IPS-20b (cell line): ENCODE results near the gene SDC4.

Experiments
- H3K27ac ChIP-seq: one replicate; pipeline ENCODE4 v1.5.1; 2013; ENCODE audit warnings: low read length
- H3K27me3 ChIP-seq: 2 replicates; pipeline ENCODE4 v1.6.1; 2013; ENCODE audit warnings: mild to moderate bottlenecking, low read length, inconsistent platforms; ENCODE audit not compliant: insufficient read depth
- H3K36me3 ChIP-seq: 2 replicates; pipeline ENCODE4 v1.6.1; 2013; ENCODE audit warnings: low read depth, mild to moderate bottlenecking, inconsistent platforms, low read length, moderate library complexity; ENCODE audit not compliant: insufficient read depth
- H3K4me1 ChIP-seq: 2 replicates; pipeline ENCODE4 v1.6.1; 2013; ENCODE audit warnings: mild to moderate bottlenecking, control low read depth, inconsistent platforms, low read length, moderate library complexity; ENCODE audit not compliant: insufficient read depth
- H3K4me3 ChIP-seq: 2 replicates; pipeline ENCODE4 v1.5.1; 2013; ENCODE audit warnings: mild to moderate bottlenecking, low read length, inconsistent platforms
- H3K9ac ChIP-seq: 2 replicates; pipeline ENCODE4 v1.6.1; 2013; ENCODE audit warnings: low read depth, mild to moderate bottlenecking, inconsistent platforms, low read length, moderate library complexity
- H3K9me3 ChIP-seq: 2 replicates; pipeline ENCODE4 v1.6.1; 2013; ENCODE audit warnings: mild to moderate bottlenecking, low read depth, low read length, inconsistent platforms; ENCODE audit not compliant: insufficient read depth

SDC4 gene

DNA sequence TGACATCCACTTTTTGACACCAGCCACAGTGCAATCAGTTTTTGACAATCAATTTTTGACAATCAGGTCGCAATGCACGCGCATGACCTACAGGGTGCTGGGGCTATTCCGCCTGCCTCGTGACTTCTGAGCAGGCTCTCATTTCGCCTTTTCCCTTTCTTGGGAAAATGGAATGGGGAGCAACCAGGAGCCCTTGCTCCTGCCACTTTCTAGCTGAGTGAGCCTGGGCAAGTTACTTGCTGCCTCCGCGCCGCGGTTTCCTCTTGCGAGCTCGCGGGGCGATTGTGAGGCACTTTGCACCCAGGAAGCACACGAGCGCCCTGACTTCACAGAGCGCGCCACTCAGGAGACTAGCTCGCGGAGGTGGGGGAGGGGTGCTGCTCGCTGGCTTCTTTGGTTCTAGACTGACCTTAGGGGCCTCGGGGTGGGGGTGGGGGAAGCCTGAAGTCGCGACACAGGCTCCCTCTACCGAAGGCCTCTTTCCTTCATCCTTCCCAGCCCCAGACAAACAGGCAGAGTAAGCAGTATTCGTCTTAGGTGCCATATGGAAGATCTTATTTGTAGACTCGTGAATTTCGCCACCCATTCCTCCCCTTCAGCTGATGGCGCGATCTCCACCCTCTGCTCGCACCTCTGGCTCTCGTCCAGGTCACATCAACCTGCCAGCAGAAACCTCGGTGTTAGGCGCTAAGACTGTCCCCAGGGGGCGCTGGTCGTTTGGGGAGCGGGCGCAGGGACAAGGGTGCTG is 25.3 kb upstream of the SDC4 start:
- peak overlapping the region; percentile 77 for H3K4me3 ChIP-seq
- peaks cover 13% of the 10 kb centered on the region for H3K27me3 ChIP-seq
- no peak overlapping the region for H3K27ac ChIP-seq
- H3K9me3 ChIP-seq, result no peaks in the 10 kb centered on the region
- no peaks in the 10 kb centered on the region for H3K4me1 ChIP-seq
- H3K36me3 ChIP-seq, result peaks cover 3% of the 10 kb centered on the region; the same call in 1 of the 2 replicates
- H3K9ac ChIP-seq, result no peak overlapping the region; the same call in 1 of the 2 replicates

DNA sequence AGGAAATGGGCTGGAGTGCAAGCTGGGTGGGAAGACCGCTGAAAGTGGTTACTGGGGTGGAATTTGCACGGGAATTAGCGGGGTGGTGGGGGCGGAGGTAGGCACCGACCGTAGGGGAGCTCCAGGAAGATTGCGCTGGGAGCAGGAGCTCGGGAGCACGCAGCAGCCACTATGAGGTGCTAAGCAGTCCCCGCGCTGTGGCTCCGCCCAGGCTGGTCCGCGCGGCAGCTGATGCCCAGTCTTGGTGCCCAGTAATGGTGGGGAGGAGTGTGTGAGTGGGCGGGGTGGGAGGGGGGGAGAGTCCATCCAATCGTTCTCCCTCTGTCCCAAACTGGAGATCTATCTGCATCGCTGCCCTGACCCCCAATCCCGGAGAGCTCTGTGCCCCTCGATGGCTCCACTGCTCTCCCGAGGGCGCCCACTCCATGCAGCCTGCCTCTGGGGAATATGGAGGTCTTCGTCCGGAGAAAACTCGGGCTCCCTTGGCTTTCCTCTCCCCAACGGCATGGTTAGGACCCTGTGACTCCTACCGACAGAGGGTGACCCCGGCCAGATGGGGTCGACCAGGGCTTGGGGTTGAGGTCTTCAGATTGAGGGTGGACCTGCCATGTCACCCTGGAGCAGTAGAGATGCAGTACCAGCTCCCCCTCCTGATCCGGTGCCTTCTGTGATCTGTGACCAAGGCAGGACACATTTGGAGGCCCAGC is 24.6 kb upstream of the SDC4 start:
- Histone ChIP-seq H3K4me3 (peak overlapping the region; percentile 77; the same call in 1 of the 2 replicates), H3K27ac (no peak overlapping the region), H3K36me3 (peaks cover 10% of the 10 kb centered on the region; the same call in 1 of the 2 replicates), H3K9ac (no peak overlapping the region; the same call in 1 of the 2 replicates), H3K9me3 (no peaks in the 10 kb centered on the region), H3K27me3 (peaks cover 13% of the 10 kb centered on the region), H3K4me1 (no peaks in the 10 kb centered on the region)

DNA sequence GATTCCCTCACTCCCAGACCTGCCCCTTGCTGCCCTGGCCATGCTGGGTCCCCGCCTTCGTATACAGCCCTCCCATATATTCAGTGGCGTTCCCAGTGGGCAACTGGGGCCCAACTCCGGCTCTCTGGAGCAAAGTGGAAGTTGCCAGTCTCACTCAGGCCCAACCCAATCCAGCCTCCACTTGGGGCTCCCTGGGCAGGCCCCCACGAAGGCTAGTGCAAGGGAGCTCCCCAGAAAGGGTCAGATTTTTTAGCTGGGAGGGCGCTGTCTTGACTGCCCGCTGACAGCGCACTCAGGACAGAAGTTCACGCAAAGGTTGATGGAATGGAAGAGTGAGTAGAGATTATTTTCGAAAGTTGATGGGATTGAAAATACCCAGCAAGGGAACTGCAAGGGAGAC is 24.0 kb upstream of the SDC4 start:
- Histone ChIP-seq H3K9ac (no peak overlapping the region), H3K4me1 (no peaks in the 10 kb centered on the region)

DNA sequence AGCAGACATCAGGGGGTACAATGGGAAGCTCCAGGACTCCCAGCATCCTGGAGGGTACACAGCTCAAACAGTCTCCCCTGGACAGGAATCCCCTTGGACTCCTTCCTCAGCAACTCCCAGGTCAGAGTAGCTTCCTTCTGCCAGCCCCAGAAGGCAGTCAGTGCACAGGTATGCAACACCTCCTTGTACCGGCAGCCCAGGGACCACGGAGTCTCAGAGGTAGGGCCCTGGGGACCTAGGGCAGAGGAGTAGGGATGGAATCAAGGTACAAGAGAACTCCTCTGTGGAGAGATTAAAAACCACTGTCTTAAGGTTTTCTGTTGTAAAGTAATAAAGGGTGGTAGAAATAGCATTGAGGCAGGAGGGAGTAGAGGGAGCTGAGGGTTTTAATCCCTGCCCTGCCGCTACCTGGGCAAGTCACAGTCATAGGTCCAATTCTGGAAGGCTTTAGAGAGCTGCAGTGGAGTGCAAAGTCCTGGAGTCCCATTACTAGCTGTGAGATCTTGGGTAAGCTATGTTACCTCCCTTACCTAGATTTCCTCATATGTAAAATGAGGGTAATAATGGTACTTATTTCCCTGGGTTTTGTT is 22.4 kb upstream of the SDC4 start:
- no peaks in the 10 kb centered on the region for H3K4me1 ChIP-seq
- H3K36me3 ChIP-seq, result peaks cover 31% of the 10 kb centered on the region
- no peak overlapping the region for H3K27ac ChIP-seq
- no peak overlapping the region for H3K4me3 ChIP-seq
- peaks cover 13% of the 10 kb centered on the region for H3K27me3 ChIP-seq
- H3K9ac ChIP-seq, result no peak overlapping the region
- H3K9me3 ChIP-seq, result no peaks in the 10 kb centered on the region

More for the DNA sequence above, 24.0 kb upstream of the SDC4 start:
- Histone ChIP-seq H3K4me3 (peak overlapping the region; percentile 33; the same call in 1 of the 2 replicates), H3K36me3 (peaks cover 15% of the 10 kb centered on the region), H3K27me3 (peaks cover 13% of the 10 kb centered on the region), H3K9me3 (no peaks in the 10 kb centered on the region), H3K27ac (no peak overlapping the region)

DNA sequence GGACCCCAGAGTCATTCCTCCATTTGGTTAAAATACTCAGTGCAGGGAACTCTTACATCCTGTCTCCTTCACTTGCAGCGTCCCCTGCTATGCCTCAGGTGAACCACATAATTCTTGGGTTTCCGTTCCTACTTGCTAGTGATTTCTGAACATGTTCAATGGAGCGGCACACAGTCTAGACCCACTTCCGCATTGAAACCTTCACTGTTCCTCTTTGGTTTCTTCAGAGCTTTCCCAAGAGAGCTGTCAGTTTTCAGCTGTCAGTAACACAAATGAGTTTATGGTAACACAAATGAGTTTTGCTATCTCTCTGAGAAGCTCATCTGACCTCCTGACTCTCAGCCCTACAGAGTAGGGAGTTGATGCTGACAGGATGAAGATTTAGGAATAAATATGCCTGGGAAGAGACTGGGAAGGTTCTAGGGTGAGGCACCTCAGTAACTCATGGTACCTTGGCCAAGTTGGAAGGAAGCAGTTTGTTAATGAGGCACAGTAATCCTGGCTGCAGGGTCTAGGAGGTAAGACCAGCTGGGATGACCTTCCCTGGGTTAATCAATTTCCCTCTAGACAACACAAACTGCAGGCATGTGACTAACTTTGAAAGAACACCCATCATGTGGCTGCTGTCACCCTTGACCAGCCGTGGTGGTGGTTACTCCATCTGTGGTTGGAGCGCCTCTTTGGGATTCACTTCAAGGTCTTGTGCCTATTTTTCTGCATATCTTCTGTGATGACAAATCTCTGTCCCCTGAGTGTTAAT is 20.2 kb upstream of the SDC4 start:
- H3K27me3 ChIP-seq, result peaks cover 11% of the 10 kb centered on the region
- H3K27ac ChIP-seq, result no peak overlapping the region
- H3K36me3 ChIP-seq, result peaks cover 37% of the 10 kb centered on the region
- no peak overlapping the region for H3K4me3 ChIP-seq
- no peaks in the 10 kb centered on the region for H3K9me3 ChIP-seq
- H3K4me1 ChIP-seq, result peaks cover 5% of the 10 kb centered on the region; the same call in 1 of the 2 replicates
- no peak overlapping the region for H3K9ac ChIP-seq

DNA sequence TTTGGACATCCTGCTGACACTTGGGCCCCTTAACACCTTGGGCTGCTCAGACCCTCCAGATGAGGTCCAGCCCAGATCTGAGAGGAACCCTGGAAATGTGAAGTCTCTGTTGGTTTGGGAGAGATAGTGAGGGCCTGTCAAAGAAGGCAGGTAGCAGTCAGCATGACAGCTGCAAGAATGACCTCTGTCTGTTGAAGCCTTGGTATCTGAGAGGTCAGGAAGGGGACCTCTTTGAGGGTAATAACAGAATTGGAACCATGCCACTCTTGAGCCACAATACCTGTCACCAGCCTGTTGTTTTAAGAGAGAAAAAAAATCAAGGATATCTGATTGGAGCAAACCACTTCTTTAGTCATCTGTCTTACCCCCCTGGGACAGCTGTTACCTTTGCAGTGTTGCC is 18.9 kb upstream of the SDC4 start:
- H3K9ac ChIP-seq, result no peak overlapping the region
- no peak overlapping the region for H3K4me3 ChIP-seq
- H3K36me3 ChIP-seq, result peaks cover 37% of the 10 kb centered on the region
- no peaks in the 10 kb centered on the region; the same call in 1 of the 2 replicates for H3K27me3 ChIP-seq
- H3K27ac ChIP-seq, result no peak overlapping the region
- peaks cover 5% of the 10 kb centered on the region; the same call in 1 of the 2 replicates for H3K4me1 ChIP-seq
- H3K9me3 ChIP-seq, result no peaks in the 10 kb centered on the region

DNA sequence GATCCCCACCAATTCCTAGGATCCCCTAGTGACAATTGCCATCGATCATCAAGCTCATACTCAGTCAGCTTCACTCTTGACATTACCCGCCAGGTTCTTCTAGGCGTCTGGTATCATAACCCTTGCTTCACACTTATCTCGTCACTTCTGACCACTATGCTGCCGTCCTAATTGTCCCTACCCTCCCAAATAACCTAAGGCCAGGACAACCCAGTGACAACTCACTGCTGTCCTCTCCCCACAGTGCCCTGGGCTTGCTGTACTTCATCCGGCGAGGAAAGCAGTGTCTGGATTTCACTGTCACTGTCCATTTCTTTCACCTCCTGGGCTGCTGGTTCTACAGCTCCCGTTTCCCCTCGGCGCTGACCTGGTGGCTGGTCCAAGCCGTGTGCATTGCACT is 18.4 kb upstream of the SDC4 start:
- Histone ChIP-seq H3K27me3 (no peaks in the 10 kb centered on the region), H3K4me3 (no peak overlapping the region), H3K9me3 (no peaks in the 10 kb centered on the region)

DNA sequence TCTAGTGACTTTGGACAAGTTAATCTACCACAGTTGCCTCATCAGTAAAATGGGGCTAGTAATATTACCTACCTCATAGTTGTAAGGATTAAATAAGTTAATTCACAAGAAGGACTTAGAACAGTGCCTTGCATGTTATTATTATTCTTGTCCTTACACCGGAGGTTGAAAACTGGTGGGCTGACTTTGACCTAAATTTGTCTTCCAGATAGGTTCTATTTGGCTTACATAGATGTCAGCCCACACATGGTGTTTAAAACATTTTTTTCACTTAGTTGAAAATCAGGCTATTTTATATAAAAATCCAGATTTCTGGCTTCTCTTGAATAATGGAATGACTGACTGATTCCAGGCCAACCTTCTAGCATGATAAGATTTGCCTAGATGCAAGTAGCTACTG is 18.0 kb upstream of the SDC4 start:
- no peaks in the 10 kb centered on the region for H3K9me3 ChIP-seq
- H3K27ac ChIP-seq, result no peak overlapping the region
- no peak overlapping the region for H3K4me3 ChIP-seq
- peaks cover 5% of the 10 kb centered on the region; the same call in 1 of the 2 replicates for H3K4me1 ChIP-seq
- H3K27me3 ChIP-seq, result no peaks in the 10 kb centered on the region
- H3K36me3 ChIP-seq, result peaks cover 37% of the 10 kb centered on the region
- H3K9ac ChIP-seq, result no peak overlapping the region

More for the DNA sequence above, 18.4 kb upstream of the SDC4 start:
- no peak overlapping the region for H3K9ac ChIP-seq
- H3K36me3 ChIP-seq, result peaks cover 37% of the 10 kb centered on the region
- peaks cover 5% of the 10 kb centered on the region; the same call in 1 of the 2 replicates for H3K4me1 ChIP-seq
- H3K27ac ChIP-seq, result no peak overlapping the region

DNA sequence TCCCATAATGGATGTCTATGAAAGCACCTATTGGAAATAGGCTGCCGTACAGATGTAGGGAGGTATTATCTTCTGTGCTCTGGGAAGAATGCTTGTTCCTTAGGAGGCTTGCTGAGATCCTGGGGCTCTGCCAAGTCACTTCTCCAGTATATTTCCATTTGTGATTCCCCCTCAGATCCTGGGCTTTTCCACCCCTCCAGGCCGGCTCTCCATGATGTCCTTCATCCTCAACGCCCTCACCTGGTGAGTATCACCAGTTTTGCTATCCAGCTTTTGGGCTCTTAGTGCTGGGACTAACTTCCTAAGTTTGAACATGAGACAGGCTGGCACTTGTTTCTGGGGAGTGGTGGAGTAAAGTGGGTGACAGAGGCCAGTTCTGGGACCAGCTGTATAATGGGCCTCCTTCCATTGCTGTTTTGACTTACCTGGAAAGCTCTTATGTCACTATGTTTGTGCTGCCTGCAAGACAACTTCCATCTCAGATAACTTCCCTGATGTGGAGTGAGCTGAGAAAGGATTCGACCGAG is 17.3 kb upstream of the SDC4 start:
- no peaks in the 10 kb centered on the region for H3K27me3 ChIP-seq
- no peak overlapping the region for H3K4me3 ChIP-seq
- peaks cover 5% of the 10 kb centered on the region; the same call in 1 of the 2 replicates for H3K4me1 ChIP-seq
- no peak overlapping the region for H3K9ac ChIP-seq
- peaks cover 37% of the 10 kb centered on the region for H3K36me3 ChIP-seq
- H3K27ac ChIP-seq, result no peak overlapping the region
- H3K9me3 ChIP-seq, result no peaks in the 10 kb centered on the region

DNA sequence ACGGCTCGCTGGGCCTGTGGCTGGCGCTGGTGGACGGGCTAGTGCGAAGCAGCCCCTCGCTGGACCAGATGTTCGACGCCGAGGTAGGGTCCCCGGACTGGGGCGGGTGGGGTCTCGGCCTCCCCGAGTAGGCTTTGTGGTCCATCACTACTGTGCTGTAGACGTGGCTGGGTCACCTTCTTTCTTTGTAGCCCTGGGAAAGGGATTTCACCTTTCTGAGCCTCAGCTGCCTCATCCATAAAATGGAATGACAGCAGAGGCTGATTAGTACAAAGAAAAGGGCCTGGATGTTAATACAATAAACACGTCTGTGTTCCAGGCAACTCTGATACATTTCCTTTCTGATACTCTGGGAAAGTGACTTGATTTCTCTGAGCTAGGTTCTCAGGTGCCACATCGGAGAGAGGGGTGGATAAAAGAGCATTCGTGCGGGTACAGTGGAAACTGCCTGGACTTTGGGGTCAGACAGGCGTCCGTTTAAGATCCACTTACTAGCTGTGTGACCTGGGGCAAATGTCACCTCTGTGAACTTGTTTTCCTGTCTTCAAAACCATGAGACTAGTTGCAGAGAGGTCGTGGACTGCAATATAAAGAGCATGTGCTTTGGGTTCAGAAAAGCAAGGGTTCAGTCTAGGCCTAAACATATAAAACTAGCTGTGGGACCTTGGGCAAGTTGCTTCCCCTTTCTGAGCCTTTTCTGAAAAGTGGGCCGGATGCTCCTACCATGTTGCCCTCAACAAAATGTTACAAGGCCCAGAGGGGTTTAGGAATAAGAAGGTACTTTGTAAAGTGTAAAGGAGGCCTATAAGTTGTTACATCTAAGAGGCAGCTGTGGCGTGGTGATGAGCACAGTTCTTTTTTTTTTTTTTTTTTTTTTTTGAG is 15.6 kb upstream of the SDC4 start:
- H3K27ac ChIP-seq, result no peak overlapping the region
- H3K4me1 ChIP-seq, result peaks cover 5% of the 10 kb centered on the region; the same call in 1 of the 2 replicates
- no peaks in the 10 kb centered on the region for H3K27me3 ChIP-seq
- H3K9me3 ChIP-seq, result no peaks in the 10 kb centered on the region
- peak overlapping the region; percentile 92 for H3K4me3 ChIP-seq
- H3K36me3 ChIP-seq, result peaks cover 37% of the 10 kb centered on the region
- peak overlapping the region; percentile 86; the same call in 1 of the 2 replicates for H3K9ac ChIP-seq
